Lung (tissue), 12 donors: ENCODE data around the gene OGG1. TPM values are rescaled to one million over a fixed set of nuclear protein-coding genes. Genes with fewer than 3 reads are reported as not detected.

ENCODE experiments used
- ATAC-seq: fragments of 200-7000 bp; cut with Tn5 transposase; one replicate; pipeline ENCODE4 v1.9.1; 2020; ENCODE audit warnings: moderate number of reproducible peaks; ENCODE audit not compliant: insufficient read depth, low FRiP score
- DNase-seq, 3 donors: peaks; one replicate each; pipeline ENCODE4 v3.0.0-alpha.2; 2013 to 2017
- H3K27ac ChIP-seq, 2 donors: one replicate each; pipeline ENCODE4 v1.5.1; 2013; ENCODE audit warnings: mild to moderate bottlenecking in 2 of 2, moderate library complexity in 2 of 2, control low read depth in 1 of 2, inconsistent platforms in 1 of 2, low read depth in 1 of 2, low read length in 1 of 2
- H3K27me3 ChIP-seq, 3 donors: one replicate each; pipeline ENCODE4 v1.5.1; 2013; ENCODE audit warnings: low read length in 2 of 3; ENCODE audit not compliant: control insufficient read depth in 3 of 3, insufficient read depth in 3 of 3
- H3K36me3 ChIP-seq, 4 donors: one replicate each; pipeline ENCODE4 v1.5.1; 2013; ENCODE audit warnings: low read length in 4 of 4, mild to moderate bottlenecking in 1 of 4, moderate library complexity in 1 of 4; ENCODE audit not compliant: control insufficient read depth in 4 of 4, insufficient read depth in 4 of 4
- H3K4me1 ChIP-seq, 5 donors: one replicate each; pipeline ENCODE4 v1.5.1; 2013; ENCODE audit warnings: low read length in 5 of 5, mild to moderate bottlenecking in 2 of 5, moderate library complexity in 1 of 5; ENCODE audit not compliant: control insufficient read depth in 5 of 5, insufficient read depth in 5 of 5
- H3K4me3 ChIP-seq: one replicate; pipeline ENCODE4 v1.5.1; 2013; ENCODE audit warnings: mild to moderate bottlenecking, control low read depth, moderate library complexity
- H3K9ac ChIP-seq, 2 donors: one replicate each; pipeline ENCODE4 v1.5.1; 2013; ENCODE audit warnings: low read length in 2 of 2, control low read depth in 1 of 2; ENCODE audit not compliant: insufficient read depth in 1 of 2
- H3K9me3 ChIP-seq, 4 donors: one replicate each; pipeline ENCODE4 v1.5.1; 2013; ENCODE audit warnings: low read length in 3 of 4, mild to moderate bottlenecking in 1 of 4, moderate library complexity in 1 of 4; ENCODE audit not compliant: control insufficient read depth in 4 of 4, insufficient read depth in 3 of 4
- CTCF ChIP-seq: IDR thresholded peaks from 2 replicates; pipeline ENCODE4 v1.5.1; 2012; ENCODE audit warnings: mild to moderate bottlenecking; ENCODE audit errors: control extremely low read depth, extremely low read depth
- WGBS, 2 donors: extraction: QIAGEN DNeasy Blood & Tissue Kit; methylation state at CpG; one replicate each; pipeline ENCODE4 v1.1.7; 2013; 5-methylcytosine and 5-hydroxymethylcytosine counted together
- polyA plus RNA-seq, 2 donors: library from polyadenylated mRNA; stranded (reverse); fragments of 200-250 nt; gene quantifications; one replicate each; pipeline ENCODE4 v1.2.1, GENCODE V29; 2013
- total RNA-seq, 2 donors: library from RNA; depleted of rRNA in 1 of 2; stranded (reverse); fragments of >200 nt in 1 of 2; gene quantifications; one replicate each; pipeline ENCODE4 v1.2.1, GENCODE V29; 2014 to 2021
- donor health status: control.
- donor health status: control.
- donor health status: Bipolar disorder and iron deficiency.
- donor health status: healthy.
- donor health status: DM: yes; HTN: yes; CAD: no.

OGG1 gene
- total and polyA plus RNA-seq, 4 donors: 13.2 to 31.2 (median 23.3) TPM

- no peaks in the 10 kb centered on the region for H3K4me1 ChIP-seq
- ATAC-seq (no peak), DNase-seq (no peak)
- no peak overlapping the region for H3K4me3 ChIP-seq
- no peak overlapping the region for H3K9ac ChIP-seq
- peaks cover 13 to 47% (median 41%) of the 10 kb centered on the region in 4 donors for H3K36me3 ChIP-seq
- H3K27me3 ChIP-seq: no peaks in the 10 kb centered on the region
- WGBS, 2 donors: 95 to 98% methylated on average over 10 of the region's 10 CpGs
- peak overlapping the region in 1 of 2 donors; percentile 15 for H3K27ac ChIP-seq
- no peaks in the 10 kb centered on the region for H3K9me3 ChIP-seq
- TF ChIP-seq CTCF: no peak
Observed at GRCh38 chr3:9760779-9761505, 11.2 kb downstream of the OGG1 start.

DNA sequence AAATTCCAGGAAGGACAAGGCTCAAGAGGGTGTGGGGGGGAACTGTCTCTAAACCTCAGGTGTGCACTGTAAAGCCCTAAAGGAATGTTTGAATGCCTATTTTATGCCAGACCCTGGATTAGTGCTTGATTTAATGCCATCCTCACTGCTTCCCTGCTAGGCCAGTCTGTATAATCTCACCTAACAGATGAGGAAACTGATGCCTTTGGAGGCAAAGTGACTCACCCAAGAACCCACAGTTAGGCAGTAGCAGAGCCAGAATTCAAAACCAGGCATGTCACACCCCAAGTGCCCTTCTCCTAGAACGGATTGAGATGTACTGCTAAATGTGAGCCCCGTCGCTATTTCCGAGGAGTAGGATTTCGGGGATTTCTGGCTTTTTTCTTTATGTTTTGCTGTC, 12.2 kb downstream of the OGG1 start:
- Histone ChIP-seq H3K36me3 (peaks cover 6 to 39% (median 37%) of the 10 kb centered on the region in 4 donors), H3K4me3 (no peak overlapping the region), H3K27ac (no peak overlapping the region), H3K27me3 (no peaks in the 10 kb centered on the region), H3K4me1 (no peaks in the 10 kb centered on the region), H3K9me3 (no peaks in the 10 kb centered on the region), H3K9ac (no peak overlapping the region)
- WGBS, 2 donors: 94 to 96% methylated on average over 5 of the region's 5 CpGs
- no peak for TF ChIP-seq CTCF
- no peak for ATAC-seq
- DNase-seq: no peak

GRCh38 chr3:9762871-9763270, 13.1 kb downstream of the OGG1 start:
- H3K4me3 ChIP-seq: no peak overlapping the region
- DNase-seq: no peak
- WGBS, 2 donors: 94 to 96% methylated on average over 8 of the region's 8 CpGs
- H3K4me1 ChIP-seq: peaks cover 0 to 7% (median 0%) of the 10 kb centered on the region in 5 donors
- H3K27me3 ChIP-seq: no peaks in the 10 kb centered on the region
- H3K9me3 ChIP-seq: no peaks in the 10 kb centered on the region
- no peak for ATAC-seq
- TF ChIP-seq CTCF: no peak
- H3K9ac ChIP-seq: no peak overlapping the region
- H3K36me3 ChIP-seq: peaks cover 6 to 39% (median 31%) of the 10 kb centered on the region in 4 donors
- H3K27ac ChIP-seq: no peak overlapping the region
